Osteocyte (in vitro differentiated cells): ENCODE data around the gene KCNC1. TPM values are rescaled to one million over a fixed set of nuclear protein-coding genes. Genes with fewer than 3 reads are reported as not detected.

Experiments used
- DNase-seq: peaks from one replicate; pipeline ENCODE4 v3.0.0; 2021; ENCODE audit warnings: mixed read lengths; ENCODE audit not compliant: unreplicated experiment; ENCODE audit errors: extremely low spot score
- H3K27ac Mint-ChIP-seq: one replicate; pipeline ENCODE4 v1.8.0; 2021; ENCODE audit warnings: mild to moderate bottlenecking, mixed read lengths; ENCODE audit not compliant: unreplicated experiment
- H3K27me3 Mint-ChIP-seq: one replicate; pipeline ENCODE4 v1.8.0; 2021; ENCODE audit warnings: mixed read lengths; ENCODE audit not compliant: unreplicated experiment
- H3K36me3 Mint-ChIP-seq: one replicate; pipeline ENCODE4 v1.8.0; 2021; ENCODE audit warnings: mixed read lengths; ENCODE audit not compliant: unreplicated experiment
- H3K4me1 Mint-ChIP-seq: one replicate; pipeline ENCODE4 v1.8.0; 2021; ENCODE audit warnings: mixed read lengths; ENCODE audit not compliant: unreplicated experiment
- H3K4me3 Mint-ChIP-seq: one replicate; pipeline ENCODE4 v1.8.0; 2021; ENCODE audit warnings: mild to moderate bottlenecking, moderate library complexity, mixed read lengths; ENCODE audit not compliant: unreplicated experiment
- H3K9me3 Mint-ChIP-seq: one replicate; pipeline ENCODE4 v1.8.0; 2021; ENCODE audit warnings: mixed read lengths; ENCODE audit not compliant: unreplicated experiment
- CTCF ChIP-seq: fragments of 200-600 bp; sonication (generic); IDR thresholded peaks from 2 replicates; pipeline ENCODE4 v1.5.0; 2021; ENCODE audit warnings: antibody characterized with exemption, mild to moderate bottlenecking, moderate library complexity
- total RNA-seq: library from RNA; stranded (reverse); gene quantifications from 2 replicates; pipeline ENCODE4 v1.2.1, GENCODE V29; 2021

KCNC1 gene
- total RNA-seq, 1 donor from 2014 or later: not detected

GRCh38 chr11:17792161-17792560 is 57.6 kb downstream of the KCNC1 start:
- Mint-ChIP-seq H3K27ac (no peak overlapping the region), H3K4me1 (peaks cover 8% of the 10 kb centered on the region), H3K36me3 (no peaks in the 10 kb centered on the region), H3K27me3 (no peaks in the 10 kb centered on the region), H3K4me3 (no peak overlapping the region), H3K9me3 (no peaks in the 10 kb centered on the region)
- no peak for DNase-seq
- TF ChIP-seq CTCF: no peak

DNA sequence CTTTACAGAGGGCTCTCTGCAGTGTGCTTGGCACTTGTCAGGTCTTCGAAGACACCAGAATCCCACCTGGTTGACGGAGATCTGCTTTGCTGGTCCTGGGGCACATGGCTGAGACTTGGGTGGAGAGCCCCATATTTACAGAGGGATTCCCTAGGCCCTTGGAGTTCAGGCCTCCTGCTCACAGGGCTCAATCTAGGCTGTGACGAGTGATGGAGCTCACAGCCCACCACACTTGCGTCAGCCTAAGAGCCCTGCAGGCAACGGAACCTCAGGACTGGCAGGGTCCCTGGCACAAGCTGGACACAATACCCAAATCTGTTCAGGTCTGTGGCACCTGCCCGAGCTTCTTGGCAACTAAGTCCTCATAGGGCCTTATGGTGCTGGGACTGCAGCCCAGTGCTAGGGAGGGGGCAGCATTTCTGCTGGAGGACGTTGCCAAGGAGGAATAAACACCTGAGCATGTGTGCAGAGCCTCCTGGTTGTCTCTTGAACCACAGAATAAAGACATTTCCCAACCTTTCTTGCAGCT is 59.1 kb downstream of the KCNC1 start:
- no peak for TF ChIP-seq CTCF
- Mint-ChIP-seq H3K9me3 (no peaks in the 10 kb centered on the region), H3K4me3 (no peak overlapping the region), H3K27ac (no peak overlapping the region), H3K36me3 (no peaks in the 10 kb centered on the region), H3K4me1 (peaks cover 4% of the 10 kb centered on the region), H3K27me3 (no peaks in the 10 kb centered on the region)
- DNase-seq: no peak

DNA sequence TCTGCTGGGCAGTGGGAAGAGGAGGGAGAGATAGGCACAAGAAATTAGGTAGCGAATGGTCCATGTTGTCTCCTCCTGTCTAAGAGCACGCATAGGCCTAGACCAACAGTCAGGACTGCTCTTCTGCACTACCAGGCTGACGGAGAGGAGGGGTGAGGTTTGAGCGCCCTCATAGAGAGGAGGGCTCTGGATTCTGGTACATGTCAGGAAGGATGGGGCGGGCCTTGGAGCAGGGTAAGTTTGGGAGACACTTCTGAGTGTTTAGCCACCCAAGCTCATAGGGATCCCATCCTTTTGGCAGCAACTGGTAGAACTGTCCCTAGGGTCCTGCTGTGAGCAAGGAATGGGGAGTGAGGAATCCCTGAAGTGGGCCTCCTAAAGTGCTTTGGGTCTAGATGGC is 60.4 kb downstream of the KCNC1 start:
- DNase-seq: no peak
- Mint-ChIP-seq H3K4me3 (no peak overlapping the region), H3K4me1 (peaks cover 4% of the 10 kb centered on the region), H3K27ac (no peak overlapping the region), H3K27me3 (no peaks in the 10 kb centered on the region), H3K9me3 (no peaks in the 10 kb centered on the region), H3K36me3 (no peaks in the 10 kb centered on the region)
- TF ChIP-seq CTCF: no peak

GRCh38 chr11:17796154-17796553 is 61.6 kb downstream of the KCNC1 start:
- H3K27ac Mint-ChIP-seq: no peak overlapping the region
- DNase-seq: no peak
- TF ChIP-seq CTCF: no peak
- no peaks in the 10 kb centered on the region for H3K4me1 Mint-ChIP-seq
- H3K36me3 Mint-ChIP-seq: no peaks in the 10 kb centered on the region
- no peaks in the 10 kb centered on the region for H3K9me3 Mint-ChIP-seq
- no peak overlapping the region for H3K4me3 Mint-ChIP-seq
- H3K27me3 Mint-ChIP-seq: no peaks in the 10 kb centered on the region

DNA sequence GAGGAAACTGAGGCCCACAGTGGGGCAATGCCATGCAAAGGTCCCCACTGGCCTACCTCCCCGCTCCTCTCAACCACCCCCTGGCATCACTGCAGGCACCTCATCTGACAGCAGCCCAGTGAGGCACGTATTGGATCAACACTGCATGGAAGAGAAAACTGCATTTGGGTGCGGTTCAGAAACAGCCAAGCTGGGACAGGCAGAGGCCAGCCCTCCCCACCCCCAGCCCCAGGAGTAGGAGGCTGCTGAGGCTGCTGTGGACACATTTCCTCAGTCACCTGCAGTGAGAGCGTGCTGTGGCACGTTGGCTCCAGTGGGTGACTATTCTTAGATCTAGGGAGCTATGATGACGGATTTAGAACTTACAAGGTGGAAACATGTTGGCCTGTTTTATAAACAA is 63.7 kb downstream of the KCNC1 start:
- no peak for TF ChIP-seq CTCF
- Mint-ChIP-seq H3K36me3 (no peaks in the 10 kb centered on the region), H3K27ac (no peak overlapping the region), H3K4me3 (no peak overlapping the region), H3K9me3 (no peaks in the 10 kb centered on the region), H3K27me3 (no peaks in the 10 kb centered on the region), H3K4me1 (no peaks in the 10 kb centered on the region)
- DNase-seq: no peak
